ENCODE measurements around the gene SHLD1.

SHLD1 gene

DNA sequence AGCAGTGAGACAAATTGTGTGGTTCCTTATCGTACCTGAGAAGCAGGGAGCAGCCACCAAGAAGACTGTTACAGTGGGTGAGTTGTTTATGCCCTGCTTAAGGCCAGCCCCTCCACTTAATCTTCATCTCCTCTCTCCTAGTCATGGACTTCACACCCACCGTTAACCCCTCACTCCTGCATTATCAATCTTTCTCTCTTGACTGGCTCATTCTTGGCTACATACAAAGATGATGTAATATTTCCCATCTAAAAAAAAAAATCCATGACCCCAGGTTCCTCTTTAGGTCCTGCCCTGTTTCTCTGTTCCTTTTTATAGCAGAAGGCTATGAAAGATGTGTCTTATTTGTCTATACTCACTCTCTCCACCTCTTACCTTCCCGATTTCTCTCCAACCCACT is 72.4 kb downstream of the SHLD1 start:
- no peak for DNase-seq

DNA sequence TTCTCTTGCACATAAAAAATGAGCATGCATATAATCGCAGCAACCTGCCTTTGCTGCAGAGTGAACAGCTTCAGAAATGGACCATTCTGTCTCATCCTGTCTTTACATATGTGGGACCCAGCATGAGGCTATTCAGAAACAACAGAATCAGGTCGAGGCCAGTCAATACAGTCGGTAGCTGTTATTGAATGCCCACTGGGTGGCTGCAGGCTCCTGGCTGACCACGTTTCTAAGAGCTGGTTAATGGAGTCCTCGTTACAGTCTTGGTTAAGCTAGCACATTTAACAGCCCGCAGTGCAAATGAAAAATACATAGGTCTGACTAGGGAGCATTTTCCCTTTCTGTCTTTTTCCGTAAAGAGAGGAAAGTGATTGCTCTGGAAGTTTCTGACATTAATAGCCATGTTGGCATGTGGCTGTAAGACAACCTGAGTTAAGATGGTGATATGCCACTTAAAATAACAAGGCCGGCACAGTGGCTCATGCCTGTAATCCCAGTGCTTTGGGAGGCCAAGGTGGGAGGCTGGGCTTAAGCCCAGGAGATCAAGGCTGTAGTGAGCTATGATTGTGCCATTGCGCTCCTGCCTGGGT is 75.0 kb downstream of the SHLD1 start:
- no peak for DNase-seq

DNA sequence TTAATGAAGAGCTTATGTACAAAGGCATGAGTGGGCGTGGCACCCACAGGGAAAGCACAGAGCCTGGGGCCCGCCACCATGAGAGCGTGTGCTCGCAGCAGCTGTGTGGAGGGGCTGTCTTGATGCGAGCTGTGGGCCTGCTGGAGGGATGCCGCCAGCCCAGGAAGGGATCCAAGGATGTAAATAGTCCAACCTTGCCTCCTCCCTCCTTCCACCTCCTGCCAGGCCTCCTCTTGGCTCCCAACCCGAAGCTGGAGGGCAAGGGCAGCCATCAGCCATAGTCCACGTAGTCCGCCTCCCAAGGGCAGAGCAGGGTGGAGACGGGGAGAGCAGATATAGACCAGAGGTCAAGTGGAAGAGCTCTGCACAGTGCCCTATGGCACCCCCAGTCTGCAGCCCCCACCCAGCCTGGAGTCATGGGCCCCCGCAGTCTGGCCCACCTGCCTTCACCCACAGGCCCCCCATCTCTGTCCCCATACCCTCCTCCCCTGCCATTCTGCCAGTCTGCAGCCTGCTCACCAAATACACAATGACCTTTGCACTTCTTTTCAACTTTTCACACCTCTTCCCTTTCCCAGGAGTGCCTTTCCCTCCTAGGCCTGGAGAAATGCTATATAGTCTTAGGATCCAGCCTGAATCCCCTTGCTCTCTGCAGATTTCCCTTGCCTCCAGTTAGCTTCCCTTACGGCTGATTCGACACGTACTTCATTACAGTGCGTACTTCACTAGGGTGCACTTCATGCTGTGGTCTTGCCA is 77.1 kb downstream of the SHLD1 start:
- no peak for DNase-seq

DNA sequence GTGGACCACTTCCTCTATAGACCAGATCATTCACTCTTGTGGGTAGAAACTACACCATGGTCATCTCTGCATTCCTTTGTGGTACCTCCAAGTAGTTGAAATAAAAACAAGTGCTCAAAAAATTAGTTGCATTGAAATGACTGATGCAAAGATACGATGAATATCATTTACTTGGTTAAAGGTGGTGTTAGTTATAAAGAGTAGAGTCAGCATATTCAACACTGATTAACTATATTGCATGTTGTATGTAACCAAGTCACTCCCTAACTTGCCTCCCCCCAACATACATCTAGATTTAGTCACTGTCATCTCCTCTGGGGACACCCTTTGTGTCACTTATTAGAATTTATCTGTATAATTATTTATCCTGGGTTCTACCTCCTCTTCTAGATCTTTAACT is 77.7 kb downstream of the SHLD1 start:
- no peak for DNase-seq

DNA sequence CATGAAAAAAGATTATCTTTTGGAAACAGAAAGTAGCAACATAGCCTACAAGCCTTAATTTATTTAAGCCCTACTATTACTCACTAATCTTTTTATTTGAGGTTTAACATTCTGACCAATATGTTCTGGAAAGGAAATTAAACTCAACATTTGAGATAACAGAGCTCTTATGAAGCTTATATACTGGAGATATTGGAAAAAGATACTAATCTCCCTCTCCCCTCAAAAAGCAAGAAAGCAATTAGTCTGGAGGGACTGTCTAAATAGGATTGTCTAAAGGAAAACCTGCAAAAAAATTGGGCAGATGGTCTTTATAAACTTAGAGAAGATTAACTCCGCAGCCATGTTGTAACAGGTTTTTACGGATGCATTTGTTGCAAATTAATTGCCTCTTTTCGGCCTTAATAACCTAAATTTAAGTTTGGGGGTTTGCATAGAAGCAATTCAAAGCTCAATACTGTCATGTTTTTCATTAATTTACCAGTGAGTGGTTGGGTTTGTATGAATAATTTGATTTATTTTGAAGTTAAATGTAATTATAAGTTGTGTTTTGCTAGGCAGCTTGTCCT is 79.1 kb downstream of the SHLD1 start:
- no peak for DNase-seq

DNA sequence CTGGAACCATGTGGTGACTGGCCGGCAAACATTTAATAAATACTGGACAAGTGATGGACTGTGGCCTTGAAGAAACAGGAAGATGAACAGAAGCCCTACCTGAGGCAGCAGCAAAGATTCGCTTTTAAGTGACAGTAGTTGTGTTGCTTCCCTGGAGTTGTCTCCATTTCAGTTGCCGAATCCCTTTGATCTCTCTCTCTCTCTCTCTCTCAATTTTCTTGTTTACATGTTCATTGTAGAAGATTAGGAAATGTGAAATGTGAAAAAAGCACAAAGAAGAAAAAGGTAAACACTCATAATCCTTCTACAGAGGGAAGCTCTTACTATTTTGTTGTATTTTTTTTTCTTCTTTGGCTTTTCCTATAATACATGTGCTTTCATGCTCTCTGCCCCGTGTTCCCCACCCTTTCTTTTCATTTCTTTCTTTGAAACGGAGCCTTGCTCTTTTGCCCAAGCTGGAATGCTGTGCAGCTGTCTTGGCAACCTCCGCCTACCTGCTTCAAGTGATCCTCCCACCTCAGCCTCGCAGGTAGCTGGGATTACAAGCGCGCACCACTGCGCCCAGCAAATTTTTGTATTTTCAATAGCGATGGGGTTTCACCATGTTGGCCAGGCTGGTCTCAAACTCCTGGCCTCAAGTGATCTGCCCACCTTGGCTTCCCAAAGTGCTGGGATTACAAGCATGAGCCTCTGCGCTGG is 81.5 kb downstream of the SHLD1 start:
- no peak for DNase-seq

DNA sequence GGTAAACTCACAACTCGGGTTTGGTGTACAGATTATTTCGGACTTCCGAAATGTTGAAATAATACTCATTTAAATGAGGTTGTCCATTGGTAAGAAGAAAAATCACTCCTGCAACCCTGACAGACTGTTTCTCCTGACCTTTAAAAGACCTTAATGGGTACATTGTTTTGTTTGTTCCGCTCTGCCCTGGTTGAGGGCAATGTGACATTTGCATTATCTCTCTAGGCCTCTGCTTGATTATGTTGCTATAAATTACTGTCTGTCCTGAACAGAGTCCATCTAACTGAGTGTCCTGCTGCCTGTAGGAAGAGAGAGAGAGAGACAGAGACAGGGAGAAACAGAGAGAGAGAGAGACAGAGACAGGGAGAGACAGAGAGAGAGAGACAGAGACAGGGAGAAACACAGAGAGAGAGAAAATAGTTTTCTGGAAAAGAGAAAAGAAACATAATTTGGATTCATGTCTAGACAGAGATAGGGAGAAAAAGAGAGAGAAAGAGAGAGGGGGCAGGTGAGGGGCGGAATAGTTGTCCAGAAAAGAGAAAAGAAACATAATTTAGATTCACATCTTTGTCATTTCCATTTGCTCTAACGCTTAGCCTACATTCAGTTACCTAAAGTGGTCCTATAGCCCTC is 83.2 kb downstream of the SHLD1 start:
- DNase-seq: no peak

DNA sequence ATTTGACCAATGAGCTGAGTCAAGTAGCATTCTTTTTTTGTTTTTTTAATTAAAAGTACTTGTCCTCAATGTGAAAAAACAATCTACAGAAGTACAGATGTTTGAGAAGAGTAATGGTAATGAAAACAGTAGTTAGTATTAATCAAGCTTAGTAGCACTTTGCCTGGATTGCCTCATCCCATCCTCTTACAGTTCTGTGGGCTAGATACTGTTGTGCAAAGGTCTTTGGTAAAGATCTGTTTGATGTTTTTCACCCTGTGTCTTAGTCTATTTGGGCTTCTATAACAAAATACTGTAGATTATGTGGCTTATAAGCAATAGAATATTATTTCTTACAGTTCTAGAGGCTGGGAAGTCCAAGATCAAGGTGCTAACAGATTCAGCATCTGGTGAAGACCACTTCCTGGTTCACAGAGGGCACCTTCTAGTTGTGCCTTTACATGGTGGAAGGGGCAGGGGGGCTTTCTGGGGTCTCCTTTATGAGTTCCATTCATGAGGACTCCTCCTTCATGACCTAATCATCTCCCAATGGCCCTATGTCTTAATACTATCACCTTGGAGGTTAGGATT is 84.3 kb downstream of the SHLD1 start:
- DNase-seq: no peak

DNA sequence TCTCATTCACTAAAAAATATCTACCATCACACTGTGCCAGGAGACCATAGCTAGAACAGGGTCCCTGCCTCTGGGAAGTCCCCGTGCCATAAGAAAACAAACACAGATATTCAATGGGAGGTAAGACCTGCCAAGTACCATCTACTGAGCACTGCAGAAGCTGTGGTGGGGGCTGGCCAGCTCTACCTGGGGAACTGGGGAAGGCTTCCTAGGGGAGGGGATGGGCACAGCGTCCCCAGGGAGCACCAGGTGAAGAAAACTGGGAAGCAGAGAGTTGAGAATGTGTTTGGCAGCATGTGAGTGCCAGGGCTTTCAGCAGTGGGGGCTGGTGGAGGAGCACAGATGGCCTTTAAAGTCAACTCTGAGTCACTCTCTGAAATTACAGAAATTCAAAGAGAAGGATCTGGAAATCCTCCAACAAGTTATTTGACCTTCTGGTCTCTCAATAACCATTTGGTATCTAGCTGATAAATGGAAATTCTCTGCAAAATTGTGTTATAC is 85.2 kb downstream of the SHLD1 start:
- no peak for DNase-seq

DNA sequence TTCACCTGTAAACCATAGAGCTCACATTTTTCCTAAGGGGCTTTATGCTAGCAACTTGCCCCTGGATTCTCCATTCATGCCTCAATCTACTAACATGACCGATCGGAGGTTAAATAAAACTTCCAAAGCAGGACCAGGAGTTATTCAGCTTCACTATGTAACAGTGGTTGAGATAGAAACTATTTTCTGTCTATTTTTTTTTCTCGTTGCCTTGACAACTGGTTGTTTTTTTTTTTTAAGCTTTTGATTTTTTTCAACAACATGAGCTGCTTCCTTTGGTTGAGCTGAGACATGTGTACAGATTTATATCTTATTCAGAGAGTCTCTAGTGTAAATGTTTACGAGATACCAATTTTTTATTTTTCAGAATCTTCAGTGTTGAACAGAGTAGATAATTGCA is 85.7 kb downstream of the SHLD1 start:
- no peak for DNase-seq

DNA sequence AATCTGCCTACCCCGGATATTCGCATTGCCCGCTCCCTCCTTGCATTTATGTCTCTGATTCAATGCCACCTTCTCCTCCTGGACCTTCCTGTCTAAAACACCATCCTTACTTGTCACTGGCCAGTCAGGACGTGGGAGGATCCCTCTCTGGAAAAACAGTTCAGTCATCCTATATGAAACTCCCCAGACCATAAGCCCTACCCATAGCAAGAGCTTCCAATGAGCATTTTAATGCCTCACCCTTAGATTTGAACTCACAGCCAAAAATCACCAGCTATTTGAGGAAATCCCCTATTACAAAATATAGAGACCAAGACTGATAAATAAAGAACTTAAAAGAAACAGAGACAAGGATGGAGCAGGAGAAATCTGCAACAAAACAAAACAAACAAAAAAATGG is 86.4 kb downstream of the SHLD1 start:
- DNase-seq: no peak

DNA sequence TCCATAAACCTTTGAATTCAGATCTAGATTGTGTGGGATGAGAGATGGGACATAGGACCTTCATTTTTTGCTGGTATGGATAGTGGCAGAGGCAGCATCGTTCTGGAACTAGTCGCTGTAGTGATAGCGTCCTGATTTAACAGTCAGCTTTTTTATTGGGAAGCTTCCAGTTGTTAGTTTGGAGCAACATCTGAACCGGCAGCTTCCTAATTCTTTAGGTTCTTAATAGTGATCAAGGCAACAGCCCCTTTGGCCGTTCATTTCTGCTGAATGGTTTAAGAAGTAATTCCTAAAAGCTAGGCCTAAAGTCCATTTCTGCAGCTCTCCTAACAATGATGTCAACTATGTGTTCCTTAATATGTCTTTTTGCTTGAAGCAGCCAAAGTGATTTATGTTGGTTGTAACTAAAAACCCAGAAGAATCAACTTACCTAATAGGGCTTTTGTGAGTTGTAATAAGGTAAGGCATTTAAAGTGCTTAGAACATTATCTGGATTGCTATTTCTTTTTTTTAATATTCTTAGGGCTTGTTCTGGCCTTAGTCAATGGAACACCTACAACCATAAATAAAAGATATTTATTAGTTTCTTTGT is 90.3 kb downstream of the SHLD1 start:
- DNase-seq: no peak

DNA sequence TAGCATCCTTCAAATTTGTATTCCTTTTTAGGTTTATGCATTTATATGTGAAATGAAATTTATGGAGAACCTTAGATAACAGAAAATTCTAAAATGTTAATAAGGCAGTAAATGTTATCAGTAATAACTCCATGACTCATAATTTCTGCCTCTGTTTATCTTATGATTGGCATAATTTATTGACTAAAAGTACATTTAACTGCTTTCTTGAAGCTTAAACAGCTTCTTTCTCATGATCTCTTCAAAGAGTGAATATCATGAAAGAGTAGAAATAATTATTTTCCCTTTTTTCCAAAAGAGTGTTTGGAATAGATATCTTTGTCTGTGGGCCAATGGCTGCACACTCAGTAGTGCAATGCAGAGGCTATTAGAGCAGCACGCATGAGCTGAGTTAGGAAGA is 91.3 kb downstream of the SHLD1 start:
- no peak for DNase-seq

DNA sequence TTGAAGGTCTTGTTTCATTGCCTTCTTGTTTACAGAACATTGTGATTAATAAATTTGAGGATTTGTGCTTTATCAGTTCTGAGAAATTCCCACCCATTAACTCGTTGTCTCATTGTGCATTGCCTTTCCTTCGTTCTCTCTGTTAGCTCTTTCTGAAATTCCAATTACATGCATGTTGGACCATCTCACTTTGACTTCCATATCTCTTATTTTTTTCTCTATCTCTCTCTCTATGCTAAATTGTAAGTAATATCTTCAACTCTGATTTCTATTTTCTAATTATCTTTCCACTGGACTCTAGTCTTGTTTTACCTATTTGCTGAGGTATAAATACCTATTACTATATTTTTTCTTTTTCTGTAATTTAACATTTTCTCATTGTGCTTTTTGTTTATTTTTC is 92.3 kb downstream of the SHLD1 start:
- no peak for DNase-seq

DNA sequence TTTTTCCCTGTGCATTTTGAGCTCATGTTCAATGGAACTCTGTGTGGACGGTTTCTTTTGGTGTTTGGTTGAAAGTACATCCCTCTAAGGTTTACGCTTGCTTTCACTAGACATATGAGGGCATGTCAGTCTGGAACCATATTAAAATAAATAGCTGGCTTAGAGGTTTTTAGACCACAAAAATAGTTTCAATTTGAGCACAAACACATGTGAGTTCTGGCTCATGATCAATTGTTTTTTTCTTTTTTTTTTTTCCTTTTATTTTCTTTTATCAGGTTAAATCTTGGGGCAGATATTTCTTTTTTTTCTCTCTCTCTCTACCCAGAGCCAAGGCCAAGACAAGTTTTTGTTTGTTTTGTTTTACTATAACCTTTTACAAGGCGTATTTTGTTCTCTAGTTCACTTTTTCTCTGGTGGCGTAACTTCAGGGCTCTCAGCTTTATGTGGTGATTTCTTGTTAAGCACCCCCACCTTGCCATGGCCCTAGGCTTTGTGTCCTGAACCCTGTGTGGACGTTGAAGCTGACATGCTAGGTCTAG is 92.9 kb downstream of the SHLD1 start:
- no peak for DNase-seq

DNA sequence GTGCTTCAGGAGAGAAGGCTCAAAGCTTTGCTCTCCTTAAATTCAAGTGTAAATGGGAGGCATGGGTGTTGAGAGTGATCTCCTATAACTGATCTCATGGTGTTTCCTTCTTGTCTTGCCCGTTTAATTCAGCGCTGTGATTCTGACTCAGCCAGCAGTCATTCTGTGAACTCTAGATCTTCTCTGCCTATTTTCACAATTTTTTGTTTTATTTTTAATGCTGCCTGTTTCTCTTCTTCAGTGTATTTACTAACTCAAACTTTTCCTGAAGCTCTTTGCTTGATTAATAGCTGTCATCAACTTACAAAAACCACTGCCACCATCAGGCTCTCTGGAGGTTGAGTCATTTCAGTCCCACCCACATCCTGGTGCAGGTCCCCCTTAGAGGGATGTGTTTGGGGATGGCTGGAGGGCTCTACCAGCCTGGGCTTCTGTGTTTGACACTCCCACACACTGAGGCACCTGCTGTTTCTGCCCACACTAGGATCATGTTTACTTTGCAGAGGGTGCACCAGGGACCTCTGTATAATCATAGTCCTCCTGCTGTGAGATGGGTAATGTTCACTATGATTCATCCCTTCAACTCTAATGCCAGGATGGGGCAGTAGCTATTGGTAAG is 94.0 kb downstream of the SHLD1 start:
- peak; percentile 21 for DNase-seq

DNA sequence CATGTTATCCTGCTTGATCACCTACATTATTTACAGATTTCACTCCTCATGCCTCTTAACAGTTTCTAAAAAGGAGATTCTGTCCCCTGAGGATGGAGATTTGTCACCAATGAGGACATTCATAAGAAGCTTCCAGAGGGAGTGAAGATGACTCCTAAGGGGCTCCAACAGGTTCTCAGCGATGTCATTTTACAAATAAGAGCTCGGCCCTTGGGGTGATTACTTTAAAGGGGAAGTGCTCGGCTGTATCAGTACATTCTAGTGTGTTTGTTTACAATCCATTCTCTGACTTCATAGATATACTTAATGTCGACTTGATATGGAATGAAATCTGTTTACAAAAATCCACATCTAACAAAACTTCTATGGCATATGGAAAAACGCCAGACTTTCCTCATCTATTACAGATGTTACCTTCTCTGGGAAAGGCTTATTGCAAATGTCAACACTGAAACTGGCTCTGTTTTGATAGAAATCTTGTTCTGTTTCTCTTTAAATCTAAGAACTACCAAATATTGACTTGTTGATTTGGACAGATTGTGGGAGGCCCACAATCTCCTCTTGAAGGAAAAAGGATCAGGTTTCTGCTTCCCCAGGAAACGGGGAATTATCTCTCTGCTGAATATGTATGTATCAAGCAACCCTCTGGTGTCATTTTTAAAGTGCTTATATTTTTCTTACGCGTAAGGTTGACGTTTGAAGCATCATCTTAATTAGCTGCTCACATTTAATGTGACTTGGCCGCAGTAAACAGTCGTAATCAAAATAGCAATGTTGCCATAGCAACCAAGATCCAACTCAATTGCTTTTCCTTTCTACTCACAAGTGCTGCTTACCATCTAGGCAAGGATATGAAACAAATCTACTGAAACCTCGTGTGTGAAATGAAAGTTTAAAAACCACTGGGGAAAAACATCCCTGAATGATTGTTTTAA is 95.7 kb downstream of the SHLD1 start:
- no peak for DNase-seq

DNA sequence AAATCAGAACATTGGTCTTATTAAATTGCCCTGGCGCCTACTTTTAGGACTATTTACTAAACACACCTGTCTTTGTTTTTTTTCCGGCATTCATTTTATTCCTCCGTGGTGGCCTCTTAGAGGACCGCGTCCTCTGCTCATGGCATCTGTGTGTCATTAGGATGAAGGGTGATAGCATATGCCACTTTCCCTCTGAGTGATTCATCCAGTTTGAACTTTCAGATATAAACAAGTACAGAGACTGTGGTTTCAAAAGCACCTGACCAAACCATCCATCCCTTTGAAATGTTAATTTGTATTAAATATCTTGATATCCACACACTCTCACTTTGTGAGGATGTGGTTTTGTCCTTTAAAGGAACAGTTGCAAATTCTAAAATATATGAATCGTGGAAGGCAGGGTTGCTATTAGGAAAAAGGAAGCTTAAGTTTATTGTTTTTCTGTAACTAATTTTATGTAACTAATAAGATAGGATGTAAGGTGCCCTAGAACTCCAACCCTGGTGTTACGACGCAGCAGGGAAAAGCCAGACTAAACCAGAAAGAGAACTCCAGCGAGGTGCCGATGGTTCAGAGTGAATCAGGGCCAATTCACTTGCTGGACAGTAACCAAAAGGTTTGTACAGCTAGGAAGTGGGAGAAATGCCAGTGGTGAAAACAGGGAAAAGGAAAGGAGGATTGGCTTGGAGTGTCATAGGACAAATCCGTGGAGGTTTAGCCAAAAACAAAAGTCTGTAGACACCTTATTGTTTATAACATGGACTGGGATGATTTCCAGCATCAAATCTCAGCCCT is 98.7 kb downstream of the SHLD1 start:
- DNase-seq: no peak

DNA sequence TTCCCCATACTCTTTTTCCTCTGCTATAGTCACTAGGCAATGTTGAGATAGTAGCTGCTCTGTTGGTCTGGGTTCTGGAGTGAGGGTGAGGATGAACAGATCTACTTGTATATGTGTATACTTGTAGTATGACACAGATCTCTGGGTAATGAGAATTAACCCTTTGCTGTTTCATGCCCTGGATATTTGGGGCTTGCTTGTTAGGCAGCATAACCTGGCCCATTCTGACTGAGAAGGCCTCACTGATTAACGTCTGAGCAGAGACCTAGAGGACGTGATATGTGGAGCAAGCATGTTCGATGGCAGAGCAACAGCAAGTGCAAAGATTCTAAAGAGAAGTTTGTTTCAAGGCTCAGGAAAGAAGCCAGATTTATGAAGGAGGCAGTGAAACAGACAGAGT is 105.7 kb downstream of the SHLD1 start:
- DNase-seq: no peak

DNA sequence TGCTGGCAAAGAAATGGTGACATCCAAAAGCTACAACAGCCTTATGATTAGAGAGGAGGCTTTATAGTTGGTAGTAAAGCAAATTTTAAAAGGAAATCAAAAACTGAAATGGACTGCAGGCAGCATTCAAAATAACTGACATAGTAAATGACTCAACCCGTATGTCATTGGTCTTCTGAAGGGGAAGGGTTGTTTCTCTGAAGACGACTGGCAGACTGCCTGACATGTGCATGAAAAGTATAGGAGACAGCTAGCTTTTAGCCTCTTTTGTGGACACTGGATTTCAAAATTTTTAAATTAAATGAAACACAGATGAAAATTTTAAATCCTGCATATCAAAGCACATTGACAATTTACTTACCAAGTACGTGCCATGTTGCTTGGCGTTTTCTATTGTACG is 109.4 kb downstream of the SHLD1 start:
- no peak for DNase-seq
